ENCODE measurements around the gene SNRNP200.

The SNRNP200 gene

GRCh38 chr2:96247009-96247408 is 58.3 kb downstream of the SNRNP200 start:
- peaks cover 63% of the 10 kb centered on the region for H3K36me3 Mint-ChIP-seq (ENCODE audit: low read depth)
- H3K27me3 Mint-ChIP-seq: no peaks in the 10 kb centered on the region
- intact Hi-C loops (cut with micrococcal nuclease): loop anchor here (1.0 to 2.0 kb wide), 2 partner anchors 8 to 14 kb away; no protein-coding TSS in a partner anchor
- H3K27ac Mint-ChIP-seq: peak overlapping the region; percentile 94
- peaks cover 94% of the 10 kb centered on the region for H3K4me1 Mint-ChIP-seq (ENCODE audit: low read depth)
- H3K9me3 Mint-ChIP-seq: no peaks in the 10 kb centered on the region
- no peak overlapping the region for H3K4me3 Mint-ChIP-seq

DNA sequence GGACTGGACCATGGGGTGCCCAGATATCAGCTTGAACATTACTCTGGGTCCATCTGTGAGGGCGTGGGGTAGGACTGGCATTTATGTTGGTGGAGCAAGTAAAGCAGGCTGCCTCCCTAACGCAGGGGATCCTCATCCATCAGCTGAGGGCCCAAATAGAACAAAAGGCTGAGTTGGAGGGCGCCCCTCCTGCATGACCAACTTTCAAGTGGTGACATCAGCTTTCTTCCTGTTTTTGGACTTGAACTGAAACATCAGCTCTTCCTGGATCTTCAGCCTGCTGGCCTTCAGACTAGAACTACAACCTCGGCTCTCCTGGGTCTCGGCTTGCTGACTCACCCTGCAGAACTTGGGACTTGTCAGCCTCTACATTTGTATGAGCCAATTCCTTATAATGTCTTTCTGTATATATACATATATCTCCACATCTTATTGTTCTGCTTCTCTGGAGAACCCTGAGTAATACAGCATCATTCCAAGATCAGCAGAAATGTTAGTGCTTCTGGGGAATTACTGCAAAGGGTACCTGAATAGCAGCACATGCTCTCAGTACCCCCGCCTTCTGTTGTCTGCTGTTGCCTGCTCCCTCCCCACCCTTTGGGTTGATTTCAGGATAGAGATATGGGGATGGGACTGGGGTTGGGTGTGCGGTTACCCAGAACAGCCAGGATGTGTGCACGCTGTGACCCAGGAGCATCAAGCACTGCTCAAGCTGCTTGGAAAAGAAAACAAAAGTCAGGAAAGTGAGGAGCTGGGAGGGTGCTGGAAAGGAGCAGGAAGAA is 59.5 kb downstream of the SNRNP200 start:
- Mint-ChIP-seq H3K36me3 (ENCODE audit: low read depth) (peaks cover 53% of the 10 kb centered on the region), H3K4me3 (peak overlapping the region; percentile 39), H3K27ac (peak overlapping the region; percentile 94), H3K4me1 (ENCODE audit: low read depth) (peaks cover 94% of the 10 kb centered on the region), H3K9me3 (no peaks in the 10 kb centered on the region), H3K27me3 (no peaks in the 10 kb centered on the region)
- intact Hi-C loops (cut with micrococcal nuclease): loop anchor here (2.0 kb wide), 1 partner anchor 15 kb away; no protein-coding TSS in a partner anchor

- Mint-ChIP-seq H3K36me3 (ENCODE audit: low read depth) (peaks cover 49% of the 10 kb centered on the region), H3K27me3 (no peaks in the 10 kb centered on the region), H3K4me3 (no peak overlapping the region), H3K9me3 (no peaks in the 10 kb centered on the region), H3K27ac (peak overlapping the region; percentile 94), H3K4me1 (ENCODE audit: low read depth) (peaks cover 95% of the 10 kb centered on the region)
- intact Hi-C loops (cut with micrococcal nuclease): loop anchor here (2.0 kb wide), 1 partner anchor 35 kb away; the partner anchor contains the start of gene STARD7
Observed at GRCh38 chr2:96243843-96244242, 61.5 kb downstream of the SNRNP200 start.

- H3K36me3 Mint-ChIP-seq (ENCODE audit: low read depth): peaks cover 47% of the 10 kb centered on the region
- intact Hi-C loops (cut with micrococcal nuclease): loop anchor here (2.0 kb wide), 1 partner anchor 33 kb away; the partner anchor contains the start of gene STARD7
- H3K27ac Mint-ChIP-seq: peak overlapping the region; percentile 94
- no peaks in the 10 kb centered on the region for H3K27me3 Mint-ChIP-seq
- H3K4me3 Mint-ChIP-seq: peak overlapping the region; percentile 68
- peaks cover 80% of the 10 kb centered on the region for H3K4me1 Mint-ChIP-seq (ENCODE audit: low read depth)
- no peaks in the 10 kb centered on the region for H3K9me3 Mint-ChIP-seq
Observed at GRCh38 chr2:96241900-96242611, 63.3 kb downstream of the SNRNP200 start.

DNA sequence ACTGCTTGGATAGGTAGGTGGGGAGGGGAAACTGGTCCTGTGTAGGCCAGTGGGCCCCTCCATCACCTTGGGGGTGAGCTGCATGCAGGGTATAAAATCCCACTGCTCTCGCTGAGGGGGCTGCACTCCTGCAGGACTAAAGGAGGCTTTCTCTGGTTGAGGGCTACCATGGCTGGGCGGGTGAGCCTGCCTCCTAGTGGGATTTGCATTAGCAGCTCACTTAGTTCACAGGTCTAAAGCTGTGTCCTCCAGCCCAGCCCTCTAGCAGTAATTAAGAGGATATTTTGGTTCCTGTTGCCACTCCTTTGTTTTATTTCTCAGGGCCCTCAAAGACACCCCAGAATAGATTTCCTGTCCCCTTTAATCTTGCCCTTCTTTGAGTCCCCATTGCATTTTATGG is 64.1 kb downstream of the SNRNP200 start:
- Mint-ChIP-seq H3K4me1 (ENCODE audit: low read depth) (peaks cover 72% of the 10 kb centered on the region), H3K4me3 (peak overlapping the region; percentile 68), H3K9me3 (no peaks in the 10 kb centered on the region), H3K27me3 (no peaks in the 10 kb centered on the region), H3K27ac (peak overlapping the region; percentile 94), H3K36me3 (ENCODE audit: low read depth) (peaks cover 39% of the 10 kb centered on the region)
- intact Hi-C loops (cut with micrococcal nuclease): no loop called here

- Mint-ChIP-seq H3K9me3 (no peaks in the 10 kb centered on the region), H3K27ac (peak overlapping the region; percentile 94), H3K4me1 (ENCODE audit: low read depth) (peaks cover 64% of the 10 kb centered on the region), H3K27me3 (no peaks in the 10 kb centered on the region), H3K4me3 (no peak overlapping the region), H3K36me3 (ENCODE audit: low read depth) (peaks cover 35% of the 10 kb centered on the region)
- intact Hi-C loops (cut with micrococcal nuclease): no loop called here
Observed at GRCh38 chr2:96240341-96241038, 64.9 kb downstream of the SNRNP200 start.

- Mint-ChIP-seq H3K4me3 (no peak overlapping the region), H3K4me1 (ENCODE audit: low read depth) (peaks cover 60% of the 10 kb centered on the region), H3K9me3 (no peaks in the 10 kb centered on the region), H3K27me3 (no peaks in the 10 kb centered on the region), H3K27ac (peak overlapping the region; percentile 94), H3K36me3 (ENCODE audit: low read depth) (peaks cover 35% of the 10 kb centered on the region)
- intact Hi-C loops (cut with micrococcal nuclease): no loop called here
Observed at GRCh38 chr2:96239745-96240264, 65.5 kb downstream of the SNRNP200 start.

GRCh38 chr2:96239091-96239490 is 66.3 kb downstream of the SNRNP200 start:
- H3K4me1 Mint-ChIP-seq (ENCODE audit: low read depth): peaks cover 60% of the 10 kb centered on the region

GRCh38 chr2:96238266-96238665 is 67.1 kb downstream of the SNRNP200 start:
- Mint-ChIP-seq H3K4me1 (ENCODE audit: low read depth) (peaks cover 60% of the 10 kb centered on the region), H3K36me3 (ENCODE audit: low read depth) (peaks cover 23% of the 10 kb centered on the region), H3K4me3 (no peak overlapping the region), H3K27ac (no peak overlapping the region), H3K9me3 (no peaks in the 10 kb centered on the region), H3K27me3 (no peaks in the 10 kb centered on the region)
- intact Hi-C loops (cut with micrococcal nuclease): no loop called here

More at GRCh38 chr2:96239091-96239490, 66.3 kb downstream of the SNRNP200 start:
- Mint-ChIP-seq H3K36me3 (ENCODE audit: low read depth) (peaks cover 28% of the 10 kb centered on the region), H3K9me3 (no peaks in the 10 kb centered on the region), H3K4me3 (no peak overlapping the region), H3K27me3 (no peaks in the 10 kb centered on the region), H3K27ac (peak overlapping the region; percentile 94)
- intact Hi-C loops (cut with micrococcal nuclease): no loop called here

DNA sequence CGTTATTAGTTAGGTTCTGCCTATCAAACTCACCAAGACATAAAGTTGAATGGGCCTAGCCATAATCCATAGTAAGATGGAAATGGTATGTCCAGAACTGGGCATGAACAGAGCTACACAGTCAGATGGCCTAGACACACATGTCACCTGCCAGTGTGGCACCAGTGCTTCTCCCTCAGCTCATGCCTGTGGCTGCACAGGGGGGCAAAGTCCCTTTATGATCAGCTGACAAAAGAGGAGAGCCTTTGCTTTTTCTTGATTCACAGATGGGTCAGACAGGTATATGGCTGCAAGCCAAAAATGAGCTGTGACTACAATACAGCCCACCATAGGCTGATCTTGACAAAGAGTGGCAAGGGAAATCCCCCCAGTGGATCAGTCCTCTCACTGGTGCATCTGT is 68.5 kb downstream of the SNRNP200 start:
- Mint-ChIP-seq H3K36me3 (ENCODE audit: low read depth) (peaks cover 23% of the 10 kb centered on the region), H3K27me3 (no peaks in the 10 kb centered on the region), H3K9me3 (no peaks in the 10 kb centered on the region), H3K4me1 (ENCODE audit: low read depth) (peaks cover 51% of the 10 kb centered on the region), H3K27ac (no peak overlapping the region), H3K4me3 (no peak overlapping the region)
- intact Hi-C loops (cut with micrococcal nuclease): no loop called here

DNA sequence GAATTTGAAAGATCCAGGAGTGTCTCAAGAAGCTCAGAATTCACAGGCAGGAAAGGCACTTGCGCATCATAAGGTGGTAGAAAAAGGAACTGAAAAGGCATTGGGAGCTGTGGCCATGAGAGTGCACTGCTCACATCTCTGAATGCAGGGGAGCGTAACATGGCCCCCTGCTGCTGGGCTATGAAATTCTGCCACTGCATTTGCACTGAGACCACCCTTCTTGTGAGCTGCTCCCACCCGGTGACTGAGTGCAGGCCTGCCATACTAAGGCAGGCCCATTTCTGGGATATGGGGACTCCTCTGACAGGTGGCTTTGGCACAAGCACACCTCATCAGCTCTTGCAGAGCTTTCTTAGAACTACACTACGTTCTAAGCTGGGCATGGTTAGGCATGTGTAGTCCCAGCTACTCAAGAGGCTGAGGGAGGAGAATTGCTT is 71.4 kb downstream of the SNRNP200 start:
- no peaks in the 10 kb centered on the region for H3K9me3 Mint-ChIP-seq
- H3K36me3 Mint-ChIP-seq (ENCODE audit: low read depth): peaks cover 14% of the 10 kb centered on the region
- no peak overlapping the region for H3K4me3 Mint-ChIP-seq
- H3K27ac Mint-ChIP-seq: peak overlapping the region; percentile 77
- intact Hi-C loops (cut with micrococcal nuclease): no loop called here
- no peaks in the 10 kb centered on the region for H3K27me3 Mint-ChIP-seq
- peaks cover 21% of the 10 kb centered on the region for H3K4me1 Mint-ChIP-seq (ENCODE audit: low read depth)

- no peaks in the 10 kb centered on the region for H3K9me3 Mint-ChIP-seq
- no peak overlapping the region for H3K4me3 Mint-ChIP-seq
- peak overlapping the region; percentile 77 for H3K27ac Mint-ChIP-seq
- peaks cover 21% of the 10 kb centered on the region for H3K4me1 Mint-ChIP-seq (ENCODE audit: low read depth)
- peaks cover 14% of the 10 kb centered on the region for H3K36me3 Mint-ChIP-seq (ENCODE audit: low read depth)
- no peaks in the 10 kb centered on the region for H3K27me3 Mint-ChIP-seq
- intact Hi-C loops (cut with micrococcal nuclease): no loop called here
Observed at GRCh38 chr2:96233436-96233835, 71.9 kb downstream of the SNRNP200 start.

DNA sequence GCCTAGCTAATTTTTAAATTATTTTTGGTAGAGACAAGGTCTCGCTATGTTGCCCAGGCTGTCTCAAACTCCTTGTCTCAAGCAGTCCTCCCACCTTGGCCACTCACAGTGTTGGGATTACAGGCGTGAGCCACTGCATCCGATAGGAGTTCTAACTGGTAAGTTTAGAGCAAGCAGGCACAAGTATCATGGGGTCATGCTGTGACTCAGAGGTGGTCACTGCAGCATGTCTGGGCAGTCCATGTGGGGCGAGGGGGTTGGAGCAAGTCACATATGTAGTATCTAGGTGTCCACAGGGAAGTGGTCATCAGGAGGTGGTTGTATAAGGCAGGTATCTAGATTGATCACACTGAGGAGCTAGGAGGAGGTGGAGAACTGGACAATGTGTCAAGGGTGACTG is 74.0 kb downstream of the SNRNP200 start:
- H3K36me3 Mint-ChIP-seq (ENCODE audit: low read depth): peaks cover 6% of the 10 kb centered on the region
- H3K4me3 Mint-ChIP-seq: no peak overlapping the region
- intact Hi-C loops (cut with micrococcal nuclease): no loop called here
- H3K27me3 Mint-ChIP-seq: no peaks in the 10 kb centered on the region
- H3K4me1 Mint-ChIP-seq (ENCODE audit: low read depth): peaks cover 23% of the 10 kb centered on the region
- H3K27ac Mint-ChIP-seq: peak overlapping the region; percentile 21
- H3K9me3 Mint-ChIP-seq: no peaks in the 10 kb centered on the region
